NCI-H1417 treated with DMSO at 0.1 percent for 48 hours (cell line): ENCODE data around the gene DAND5.

Experiments used
- DNase-seq: peaks from one replicate; lab custom pipeline; 2025; lab: John Stamatoyannopoulos, UW

The DAND5 gene

DNA sequence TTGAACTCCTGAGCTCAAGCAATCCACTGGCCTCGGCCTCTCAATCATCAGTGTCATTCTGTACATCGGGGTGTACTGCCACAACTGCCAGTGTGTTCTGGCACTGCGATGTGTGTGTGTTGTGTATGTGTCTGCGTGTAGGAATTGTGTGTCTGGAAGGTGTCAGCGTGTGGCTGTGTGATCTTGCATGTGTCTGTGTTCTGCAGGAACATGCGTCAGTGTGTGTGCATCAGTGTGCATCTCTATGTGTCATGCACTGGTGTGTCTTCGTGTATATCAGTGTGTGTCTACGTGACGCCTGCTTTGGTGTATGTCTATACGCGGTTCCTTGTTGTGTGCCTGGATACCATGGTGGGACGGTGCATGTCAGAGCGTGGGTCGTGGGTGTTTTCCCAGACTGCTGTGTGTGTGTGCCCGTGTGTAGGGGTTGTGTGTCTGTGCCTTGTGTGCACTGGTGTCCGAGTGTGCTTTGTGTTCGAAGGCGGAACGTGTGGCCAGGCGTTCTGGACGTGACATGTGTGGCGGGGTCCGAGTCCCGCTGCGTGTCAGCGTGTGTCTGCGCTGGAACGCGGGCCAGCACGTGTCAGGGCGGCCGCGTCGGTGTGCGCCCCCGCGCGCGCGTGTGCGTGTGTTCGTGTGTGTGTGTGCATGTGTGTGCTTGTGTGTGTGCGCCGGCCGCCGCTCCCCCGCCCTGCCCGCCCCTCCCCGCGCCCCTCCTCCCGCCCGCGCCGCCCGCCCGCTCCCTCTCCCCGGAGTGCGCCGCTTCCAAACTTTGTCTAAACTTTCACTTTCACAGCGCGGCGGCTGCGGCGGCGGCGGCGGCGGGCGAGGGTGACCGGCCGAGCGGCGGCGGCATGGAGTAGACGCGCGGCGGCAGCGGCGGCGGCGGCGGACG is 25.6 kb downstream of the DAND5 start, which contains the start of gene NFIX:
TSS of gene NFIX (plus strand) at position 775 of the 895 bp plus-strand sequence. CDS start 363 bp downstream, outside the sequence.
- no peak for DNase-seq

DNA sequence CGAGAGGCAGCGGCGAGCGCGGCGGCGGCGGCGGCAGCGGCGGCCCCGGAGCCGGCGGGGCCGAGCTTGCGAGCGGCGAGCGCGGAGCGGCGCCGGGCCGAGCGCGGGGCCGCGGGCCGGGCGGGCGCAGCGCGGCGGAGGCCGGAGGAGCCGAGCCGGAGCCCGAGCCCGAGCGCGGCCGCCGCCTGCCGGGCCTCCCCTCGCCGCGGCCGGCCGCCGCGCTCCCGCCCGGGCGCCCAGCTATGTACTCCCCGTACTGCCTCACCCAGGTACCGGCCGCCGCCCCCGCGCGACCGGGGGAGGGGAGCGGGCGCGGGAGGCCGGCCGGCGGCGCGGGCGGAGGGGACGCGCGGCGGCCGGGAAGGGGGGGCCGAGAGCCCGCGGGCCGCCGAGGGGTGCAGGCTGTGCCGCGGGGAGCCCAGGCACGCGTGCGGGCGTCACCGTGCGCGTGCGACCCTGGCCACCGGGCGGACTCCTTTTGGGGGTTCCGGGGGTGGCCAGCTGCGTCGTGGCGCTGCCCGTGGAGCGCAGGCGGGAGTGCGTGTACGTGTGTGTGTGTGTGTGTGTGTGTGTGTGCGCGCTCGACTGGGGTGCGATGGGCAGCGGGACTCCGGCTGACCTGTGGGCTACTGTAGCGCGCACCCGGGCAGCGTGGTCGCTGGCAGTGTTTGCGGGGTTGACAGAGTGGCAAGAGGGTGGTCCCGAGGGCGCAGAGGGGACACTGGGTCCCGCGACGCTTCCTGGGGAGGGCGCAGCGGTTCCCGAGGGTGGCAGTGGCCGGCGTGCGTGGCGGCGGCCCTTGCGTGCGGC is 26.4 kb downstream of the DAND5 start:
- no peak for DNase-seq

DNA sequence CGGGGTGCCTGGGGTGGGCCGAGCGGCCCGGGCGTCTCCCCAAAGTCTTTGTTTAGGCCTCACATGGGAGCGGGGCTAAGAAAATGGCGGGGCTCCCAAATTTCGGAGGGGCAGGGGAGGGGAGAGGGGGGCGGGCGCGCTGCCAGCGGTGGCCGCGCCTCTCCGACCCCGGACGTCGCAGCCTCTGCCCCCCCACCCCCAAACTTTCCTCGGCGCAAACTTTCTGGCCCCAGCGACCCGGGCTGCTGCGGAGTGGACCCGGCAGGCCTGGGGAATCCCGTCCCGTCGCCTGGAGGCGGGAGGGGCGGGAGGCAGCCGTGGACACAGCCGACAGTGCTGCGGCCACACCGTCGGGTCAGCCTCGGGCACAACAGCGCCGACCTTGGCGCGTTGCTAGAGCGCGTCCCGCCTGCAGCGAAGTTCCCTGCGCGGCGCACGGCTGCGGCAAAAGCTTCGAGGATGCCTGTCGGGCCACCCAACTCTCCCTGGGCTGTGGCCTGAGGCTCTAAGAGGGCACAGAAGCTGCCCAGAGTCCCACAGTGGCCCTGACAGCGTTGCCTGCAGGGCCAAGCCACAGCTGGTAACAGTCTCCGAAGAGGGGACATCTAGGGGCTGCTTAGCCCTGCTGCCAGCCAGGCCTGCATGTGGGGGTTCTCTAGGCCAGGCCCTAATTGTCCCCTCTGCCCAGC is 27.2 kb downstream of the DAND5 start:
- no peak for DNase-seq

DNA sequence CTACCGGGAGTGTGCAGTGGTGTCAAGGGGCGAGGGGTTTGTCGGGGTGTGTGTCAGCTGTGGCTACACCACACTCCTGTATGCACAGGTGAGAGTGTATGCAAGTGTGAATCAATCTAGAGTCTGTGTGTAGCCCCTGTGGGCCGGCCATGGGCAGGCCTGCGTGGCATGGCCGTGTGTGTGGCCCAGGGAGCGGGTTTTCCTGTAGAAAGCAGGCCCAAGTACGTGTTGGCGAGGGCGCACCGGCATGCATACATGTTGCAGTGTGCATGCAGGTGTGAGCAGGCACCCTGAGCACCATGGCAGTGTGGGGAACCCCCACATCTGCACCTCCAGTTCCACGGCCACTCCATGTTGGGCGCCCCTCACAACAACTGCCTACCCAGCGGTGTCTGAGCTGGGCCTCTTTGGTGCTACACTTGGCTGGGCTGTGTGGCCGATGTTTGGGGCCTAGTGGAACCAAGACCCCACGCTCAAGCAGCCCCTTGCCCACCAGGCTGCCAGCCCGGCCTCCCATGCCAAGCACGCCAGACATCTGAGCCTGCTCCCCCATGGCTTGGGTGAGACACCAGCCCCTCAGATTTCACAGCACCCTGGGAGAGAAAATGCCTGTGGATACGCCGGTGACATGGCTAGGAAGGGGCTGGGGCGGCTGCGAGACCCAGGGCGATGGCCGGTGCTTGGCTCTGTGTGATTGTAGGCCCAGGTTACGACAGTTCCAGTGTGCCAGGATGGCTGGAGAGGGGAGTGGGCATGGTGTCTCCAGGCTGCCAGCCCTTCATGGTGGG is 28.0 kb downstream of the DAND5 start:
- no peak for DNase-seq

DNA sequence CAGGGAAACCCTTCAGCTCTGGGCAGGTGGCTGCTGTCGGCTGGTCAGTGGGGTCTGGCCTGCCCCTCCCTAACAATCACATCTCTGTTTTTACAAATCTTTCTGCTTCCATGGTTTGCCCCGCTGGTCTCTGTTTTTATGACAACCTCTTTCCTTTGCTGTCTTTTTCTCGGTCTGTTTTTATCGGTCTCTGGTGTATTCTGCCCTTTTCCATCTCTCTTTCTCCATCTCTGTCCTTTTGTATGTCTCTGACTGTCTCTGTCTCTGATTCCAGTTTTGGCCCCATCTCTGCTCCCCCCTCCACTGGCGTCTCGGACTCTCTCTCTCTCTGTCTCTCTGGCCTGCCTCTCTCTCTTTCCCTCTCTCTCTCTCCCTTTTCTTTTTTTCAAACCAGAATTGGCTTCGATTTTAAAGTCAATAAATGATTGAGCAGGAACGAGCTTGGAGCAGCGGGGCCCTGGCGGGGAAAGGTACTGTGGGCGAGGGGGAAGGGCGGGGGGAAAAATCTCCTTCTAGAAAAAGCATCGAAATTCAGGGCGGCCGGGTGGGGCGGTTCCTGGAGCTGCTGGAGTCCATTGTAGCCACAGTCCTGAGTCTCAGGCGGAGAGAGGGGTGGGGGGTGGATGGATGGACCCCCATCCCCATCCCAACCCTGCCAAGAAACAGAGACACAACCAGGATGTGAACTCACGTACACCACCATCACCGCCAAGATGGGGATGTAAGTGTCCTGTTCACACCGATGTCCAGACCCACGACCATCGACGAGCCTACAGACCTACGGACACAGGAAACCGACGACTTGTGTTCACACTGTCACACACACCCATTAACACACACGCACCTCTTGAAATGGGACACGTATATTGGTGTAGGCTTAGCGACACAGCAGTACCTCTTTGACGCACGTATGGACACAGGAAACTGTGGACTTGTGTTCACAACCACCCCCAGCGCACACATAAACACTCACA is 28.9 kb downstream of the DAND5 start:
- DNase-seq = no peak

DNA sequence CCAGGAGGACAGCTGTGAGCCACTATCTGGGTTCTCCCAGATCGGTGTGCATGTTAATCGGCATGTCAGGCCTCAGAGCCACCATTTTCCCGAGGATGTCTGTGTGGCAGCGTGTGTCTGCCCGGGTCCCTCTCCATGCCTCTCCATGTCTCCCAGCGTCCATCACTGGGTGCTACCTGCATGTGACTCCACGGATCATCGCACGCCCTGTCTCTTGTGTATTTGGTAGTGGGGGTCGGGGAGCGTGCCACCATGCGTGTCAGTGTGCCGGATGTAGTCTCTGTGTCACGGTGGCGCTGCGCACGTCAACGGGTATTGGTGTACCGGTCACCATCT is 31.8 kb downstream of the DAND5 start:
- DNase-seq = no peak

DNA sequence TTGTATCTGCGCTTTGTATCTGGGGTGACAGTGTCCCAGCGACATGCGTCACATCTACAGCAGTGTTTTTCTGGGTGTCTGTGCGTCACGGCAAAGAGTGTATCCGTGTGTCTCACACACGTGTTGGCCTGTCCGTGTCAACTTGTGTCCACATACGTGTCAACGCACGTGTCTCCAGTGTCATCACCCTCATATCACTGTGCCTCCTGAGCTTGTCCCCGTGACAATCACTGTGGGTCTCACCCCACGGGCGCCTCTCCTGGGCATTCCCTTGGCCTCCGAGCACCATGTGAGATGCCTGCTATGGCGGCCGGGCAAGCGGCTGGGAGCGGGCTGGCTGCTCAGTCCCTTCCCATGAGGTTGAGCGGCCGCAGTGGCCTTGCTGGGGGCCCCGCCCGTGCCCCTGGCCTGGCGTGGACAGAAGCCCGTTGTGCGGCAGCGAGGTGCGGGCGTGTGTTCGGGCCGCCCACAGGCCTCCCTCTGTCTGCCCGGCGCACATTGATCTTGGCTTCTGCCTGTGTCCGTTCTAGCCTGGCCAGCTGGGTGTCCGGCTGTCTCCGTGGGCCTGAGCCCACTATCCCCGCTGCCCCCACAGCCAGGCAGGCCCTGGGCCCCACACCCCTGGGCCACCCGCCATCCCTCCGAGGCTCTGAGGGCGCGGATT is 32.3 kb downstream of the DAND5 start:
- no peak for DNase-seq

DNA sequence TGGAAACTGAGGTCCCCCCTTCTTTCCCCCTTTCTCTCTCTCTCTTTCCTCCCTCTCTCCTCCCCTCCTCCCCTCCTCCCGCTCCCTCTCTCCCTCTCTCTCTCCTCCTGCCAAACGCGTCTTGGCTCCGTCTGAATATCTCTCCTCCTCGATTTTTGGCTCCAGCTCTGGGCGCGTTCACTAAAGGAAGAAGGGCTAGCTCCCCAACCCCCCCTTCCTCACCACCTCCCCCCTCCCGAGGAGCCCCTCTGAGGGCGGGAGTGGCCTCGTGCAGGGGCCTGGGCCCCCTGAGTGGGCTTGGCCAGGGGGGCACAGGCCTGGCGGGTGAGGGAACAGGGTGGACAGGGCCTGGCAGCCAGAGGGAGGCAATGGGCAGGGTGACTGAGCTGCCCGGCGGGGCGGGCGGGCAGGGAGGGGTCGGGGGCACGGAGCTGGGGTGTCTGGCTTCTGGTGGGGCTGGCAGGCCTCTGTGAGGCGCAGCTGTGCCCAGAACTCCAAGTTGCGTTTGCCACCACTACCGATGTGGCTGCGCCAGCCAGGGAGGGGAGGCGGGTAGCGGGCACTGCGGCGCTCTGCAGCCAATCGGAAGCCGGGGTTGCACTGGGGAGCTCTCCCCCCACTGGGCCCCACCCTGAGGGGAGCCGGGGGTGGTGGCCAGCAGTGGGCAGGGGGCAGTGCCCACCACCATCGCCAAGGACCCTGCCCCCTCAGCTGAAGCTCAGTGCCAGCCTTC is 33.0 kb downstream of the DAND5 start:
- DNase-seq = no peak

DNA sequence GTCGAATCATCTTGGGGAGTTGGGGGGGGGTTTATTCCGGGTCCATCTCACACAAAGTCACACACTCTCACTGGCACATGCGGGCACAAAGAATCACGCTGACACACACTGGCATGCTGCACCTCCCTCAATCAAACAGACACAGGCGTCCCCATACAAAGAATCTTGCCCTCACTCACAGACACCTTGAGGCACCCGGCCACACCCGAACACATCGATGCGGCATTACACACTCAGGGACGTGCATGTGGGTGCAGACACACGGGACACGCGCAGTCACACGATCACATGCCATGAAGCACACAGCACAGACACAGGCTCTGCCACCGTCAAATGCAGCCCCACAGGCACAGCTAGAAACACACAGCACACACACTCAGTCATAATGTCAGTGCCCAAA is 33.7 kb downstream of the DAND5 start:
- DNase-seq = no peak

DNA sequence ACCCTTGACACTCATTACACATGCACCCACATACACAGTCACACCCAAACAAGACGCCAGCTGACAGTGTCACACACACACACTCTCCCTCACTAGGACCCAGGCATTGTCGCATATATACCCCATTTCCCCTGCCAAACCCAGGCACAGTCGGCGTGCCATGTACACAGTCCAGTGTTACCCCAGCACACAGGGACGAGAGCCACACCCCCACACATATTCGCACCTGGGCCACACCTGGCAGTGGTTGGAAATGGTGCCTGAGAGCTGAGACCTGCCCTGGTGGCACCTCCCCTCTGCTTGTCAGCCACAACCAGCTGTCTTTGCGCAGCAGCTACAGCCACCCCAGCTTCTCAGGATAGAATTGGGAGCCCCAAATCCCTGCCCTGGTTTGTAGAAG is 34.9 kb downstream of the DAND5 start:
- no peak for DNase-seq

DNA sequence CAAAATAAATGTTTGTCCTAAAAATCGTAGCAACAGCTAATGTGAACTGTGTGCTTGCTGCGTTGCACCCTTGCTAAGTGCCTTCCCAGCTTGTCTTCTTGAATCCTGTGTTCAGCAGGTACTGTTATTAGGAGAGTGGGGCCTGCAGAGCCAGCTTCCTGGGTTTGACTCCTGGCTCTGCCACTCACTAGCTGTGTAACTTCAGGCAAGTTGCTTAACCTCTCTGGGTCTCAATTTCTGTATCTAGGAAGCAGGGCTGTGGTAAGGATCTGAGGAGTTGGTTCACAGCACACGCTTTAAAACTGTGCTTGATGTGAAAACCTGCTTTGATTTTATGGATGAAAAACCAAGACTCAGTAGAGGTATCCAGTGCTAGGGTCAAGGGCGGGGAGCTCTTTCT is 35.9 kb downstream of the DAND5 start:
- DNase-seq = no peak

DNA sequence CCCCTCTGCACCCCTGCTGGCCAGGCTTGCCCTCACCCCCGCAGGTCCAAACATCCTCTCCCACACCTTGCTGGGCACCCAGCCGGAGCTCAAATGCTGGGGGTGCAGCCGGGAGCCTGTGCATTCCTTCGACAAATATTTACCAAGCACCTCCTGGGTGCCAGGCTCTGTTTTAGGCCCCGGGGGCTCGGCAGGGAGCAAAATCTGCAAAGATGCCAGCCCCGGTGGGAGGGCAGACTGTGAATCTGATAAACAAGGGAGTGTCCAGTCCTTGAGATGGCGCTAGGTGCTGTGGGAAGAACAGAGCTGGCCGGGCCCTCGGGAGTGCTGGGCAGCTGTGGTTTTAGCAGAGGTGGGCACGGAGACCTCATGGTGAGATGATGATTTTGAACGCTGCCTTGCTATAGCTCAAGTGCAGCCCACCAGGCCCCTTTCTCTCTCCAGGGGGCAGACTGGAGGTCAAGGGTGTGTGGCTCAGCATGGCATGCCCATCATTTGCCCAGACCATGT is 36.5 kb downstream of the DAND5 start:
- no peak for DNase-seq

DNA sequence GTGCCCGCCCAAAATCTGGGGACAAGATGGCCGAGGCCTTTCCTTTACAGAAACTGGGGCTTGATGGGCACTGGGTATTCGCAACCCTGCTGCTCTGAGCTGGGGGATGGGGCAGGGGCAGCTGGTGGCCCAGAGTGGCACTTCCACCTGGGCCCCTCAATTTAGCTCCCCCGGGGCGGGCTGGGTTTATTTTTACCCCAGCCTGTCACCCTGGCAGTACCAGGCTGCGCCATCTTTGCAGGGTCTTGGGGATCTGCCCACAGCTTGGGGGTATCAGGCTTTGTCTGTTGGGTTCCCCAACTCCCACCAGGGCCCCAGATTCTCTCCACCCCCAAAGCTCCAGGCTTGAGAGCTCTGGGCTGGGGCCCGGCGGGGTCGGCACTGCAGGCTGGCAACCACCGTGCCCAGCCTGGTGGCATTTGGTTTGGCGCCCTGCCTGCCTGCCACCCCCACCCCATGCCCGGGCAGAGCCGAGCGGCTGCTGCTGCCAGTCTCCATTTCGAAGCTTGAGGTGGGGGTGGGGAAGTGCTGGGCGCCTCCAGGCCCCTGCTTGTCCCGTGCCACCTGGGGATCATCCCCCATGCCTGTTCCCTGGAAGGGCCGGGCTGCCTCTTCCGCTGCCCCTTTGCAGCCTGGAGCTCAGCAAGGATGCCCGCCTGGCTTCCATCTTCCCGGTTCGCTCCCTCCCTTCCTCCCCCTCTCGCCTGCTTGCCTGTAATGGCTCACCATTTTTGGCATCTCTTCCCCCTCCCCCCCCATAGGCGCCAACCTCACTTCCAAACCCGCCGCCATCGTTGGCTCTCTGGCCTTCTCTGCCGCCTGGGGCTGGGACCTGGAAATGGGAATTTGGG is 37.3 kb downstream of the DAND5 start:
- DNase-seq = no peak

DNA sequence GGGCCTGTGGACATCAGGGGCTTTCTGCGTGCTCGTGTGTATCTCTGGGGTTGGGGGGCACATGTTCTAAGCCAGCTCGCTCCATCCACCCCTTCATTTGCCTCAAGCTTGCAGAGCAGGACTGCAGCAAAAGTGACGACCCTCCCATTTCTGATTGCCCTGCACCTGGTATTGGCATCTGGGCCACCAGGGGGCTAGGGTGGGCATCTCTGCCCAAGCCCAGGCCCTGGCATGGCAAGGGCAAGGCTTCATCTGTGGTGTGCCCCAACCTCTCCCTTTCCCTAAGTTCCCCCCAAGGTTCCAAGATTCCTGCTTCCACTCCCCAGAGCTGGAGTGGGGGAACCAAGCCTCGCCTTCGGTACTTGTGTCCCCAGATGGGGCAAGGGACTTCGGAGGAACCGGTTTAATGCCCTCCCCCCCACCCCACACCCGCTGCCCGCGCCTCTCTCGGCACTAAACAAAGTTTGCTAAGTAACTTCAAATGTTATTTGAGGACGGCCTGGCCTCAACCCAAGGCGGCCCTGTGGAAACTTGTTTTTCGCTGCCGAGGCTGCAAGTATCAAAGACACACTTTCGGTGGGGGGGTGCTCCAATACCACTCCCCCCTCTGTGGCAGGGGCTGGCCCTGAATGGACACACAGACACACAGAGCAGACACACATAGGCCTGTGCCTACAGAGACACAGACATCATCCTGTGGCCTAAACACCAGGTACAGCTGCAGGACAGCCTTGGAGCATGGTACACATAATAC is 38.1 kb downstream of the DAND5 start:
- DNase-seq = no peak

DNA sequence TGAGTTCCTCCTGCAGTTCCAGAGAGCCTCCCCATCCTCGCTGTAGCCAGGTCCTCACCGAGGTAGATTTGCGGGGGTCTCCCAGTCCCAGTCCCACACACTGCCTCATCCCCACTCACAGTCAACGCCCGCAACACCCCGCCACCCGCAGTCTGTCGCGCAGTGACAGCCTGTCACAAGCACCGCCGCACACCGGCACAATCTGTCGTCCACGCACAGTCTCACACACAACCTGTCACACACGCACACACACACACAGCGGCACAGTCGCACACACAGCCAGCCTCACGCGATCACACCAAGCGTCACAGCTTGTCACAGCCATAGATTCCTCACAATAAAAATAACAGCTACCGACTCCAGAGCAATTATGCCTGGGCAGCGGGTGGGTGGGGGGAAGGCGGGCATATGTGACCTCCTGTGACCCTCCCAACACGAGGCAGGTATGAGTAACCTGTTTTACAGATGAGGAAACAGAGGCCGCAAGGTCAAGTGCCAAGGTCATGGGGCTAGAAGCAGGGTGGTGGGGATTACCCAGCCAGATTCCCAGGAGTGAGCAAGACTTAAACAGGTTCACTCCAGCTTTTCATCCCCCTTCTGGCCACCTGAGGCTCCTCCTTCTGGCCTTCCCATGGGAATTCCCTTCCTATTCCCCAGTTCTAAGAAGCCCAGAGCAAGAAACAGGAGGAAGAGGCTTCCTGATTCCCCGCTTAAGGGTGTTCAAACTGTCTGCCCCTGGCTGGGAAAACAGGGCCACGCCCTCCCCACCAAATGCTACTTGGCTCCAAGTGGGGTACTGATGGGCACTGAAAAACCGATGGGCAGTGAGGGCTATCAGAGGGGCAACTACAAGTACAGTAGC is 39.8 kb downstream of the DAND5 start:
- no peak for DNase-seq
